Upper lobe of left lung (tissue), 4 donors: ENCODE results near the gene NLRP1.

ENCODE experiments used
- CTCF ChIP-seq, 6 experiments: fragments of 450-650 bp in 4 of 6; fragments of 200-600 bp in 2 of 6; sonication (generic) in 2 of 6; IDR thresholded peaks; one replicate each; pipeline ENCODE4 v1.5.1; 2016 to 2019; ENCODE audit warnings: antibody characterized with exemption in 6 of 6
- POLR2A ChIP-seq, 4 donors: fragments of 450-650 bp; IDR thresholded peaks; one replicate each; pipeline ENCODE4 v1.5.1; 2016 to 2017; ENCODE audit warnings: antibody characterized with exemption in 4 of 4, mild to moderate bottlenecking in 2 of 4

- TF ChIP-seq POLR2A (IDR thresholded peaks at IDR 0.05) (no peak), CTCF (IDR thresholded peaks at IDR 0.05) (no peak)
These were observed 72.7 kb downstream of the NLRP1 start for GRCh38 chr17:5511401-5512225.
